Brain microvascular endothelial cell (primary cell): ENCODE measurements around the gene TMEM175.

Experiments
- DNase-seq: peaks from one replicate; pipeline ENCODE4 v3.0.0-alpha.2; 2020
- H3K27ac ChIP-seq: fragments of 250-450 bp; sonication (Bioruptor Pico); 2 replicates; pipeline ENCODE4 v1.5.1; 2020; ENCODE audit warnings: mild to moderate bottlenecking, moderate library complexity
- H3K27me3 ChIP-seq: fragments of 250-450 bp; sonication (Bioruptor Pico); replicated peaks from 2 replicates; pipeline ENCODE4 v1.5.1; 2020; ENCODE audit warnings: mild to moderate bottlenecking
- H3K36me3 ChIP-seq: fragments of 250-450 bp; sonication (Bioruptor Pico); replicated peaks from 2 replicates; pipeline ENCODE4 v1.5.1; 2020; ENCODE audit warnings: mild to moderate bottlenecking
- H3K4me3 ChIP-seq: 2 replicates; pipeline ENCODE4 v1.5.1; 2011; ENCODE audit warnings: low read depth, mild to moderate bottlenecking, control low read depth, low read length, moderate library complexity
- in situ Hi-C: cut with HindIII; loops from 2 replicates; pipeline ENCODE4 v1.10.0; 2017; ENCODE audit warnings: low sequenced_read_pairs, low pct_ligation_motif_present
- TF ChIP-seq, protein P1 (sequence below): IDR thresholded peaks from 2 replicates; pipeline ENCODE4 v1.5.1; 2011; ENCODE audit warnings: low read depth, mild to moderate bottlenecking, moderate library complexity, low read length, control low read depth, inconsistent platforms; ENCODE audit errors: missing control alignments

TMEM175 gene

GRCh38 chr4:895596-895995 is 36.7 kb upstream of the TMEM175 start:
- no peak overlapping the region for H3K27ac ChIP-seq
- TF ChIP-seq, protein P1, sequence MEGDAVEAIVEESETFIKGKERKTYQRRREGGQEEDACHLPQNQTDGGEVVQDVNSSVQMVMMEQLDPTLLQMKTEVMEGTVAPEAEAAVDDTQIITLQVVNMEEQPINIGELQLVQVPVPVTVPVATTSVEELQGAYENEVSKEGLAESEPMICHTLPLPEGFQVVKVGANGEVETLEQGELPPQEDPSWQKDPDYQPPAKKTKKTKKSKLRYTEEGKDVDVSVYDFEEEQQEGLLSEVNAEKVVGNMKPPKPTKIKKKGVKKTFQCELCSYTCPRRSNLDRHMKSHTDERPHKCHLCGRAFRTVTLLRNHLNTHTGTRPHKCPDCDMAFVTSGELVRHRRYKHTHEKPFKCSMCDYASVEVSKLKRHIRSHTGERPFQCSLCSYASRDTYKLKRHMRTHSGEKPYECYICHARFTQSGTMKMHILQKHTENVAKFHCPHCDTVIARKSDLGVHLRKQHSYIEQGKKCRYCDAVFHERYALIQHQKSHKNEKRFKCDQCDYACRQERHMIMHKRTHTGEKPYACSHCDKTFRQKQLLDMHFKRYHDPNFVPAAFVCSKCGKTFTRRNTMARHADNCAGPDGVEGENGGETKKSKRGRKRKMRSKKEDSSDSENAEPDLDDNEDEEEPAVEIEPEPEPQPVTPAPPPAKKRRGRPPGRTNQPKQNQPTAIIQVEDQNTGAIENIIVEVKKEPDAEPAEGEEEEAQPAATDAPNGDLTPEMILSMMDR = no peak
- in situ Hi-C loops = no loop called here
- no peak overlapping the region for H3K4me3 ChIP-seq
- H3K36me3 ChIP-seq = peaks cover 23% of the 10 kb centered on the region
- H3K27me3 ChIP-seq = no peaks in the 10 kb centered on the region
- DNase-seq = no peak

- no peak for DNase-seq
- TF ChIP-seq, protein P1 = peak; percentile 4
These were observed 36.0 kb upstream of the TMEM175 start for GRCh38 chr4:896216-896615.

GRCh38 chr4:896630-897029 is 35.6 kb upstream of the TMEM175 start:
- DNase-seq = no peak
- no peak overlapping the region for H3K27ac ChIP-seq
- in situ Hi-C loops = no loop called here
- no peaks in the 10 kb centered on the region for H3K27me3 ChIP-seq
- peaks cover 23% of the 10 kb centered on the region for H3K36me3 ChIP-seq
- TF ChIP-seq, protein P1 = no peak
- no peak overlapping the region for H3K4me3 ChIP-seq

More at GRCh38 chr4:896216-896615, 36.0 kb upstream of the TMEM175 start:
- no peak overlapping the region for H3K27ac ChIP-seq
- no peak overlapping the region for H3K4me3 ChIP-seq
- in situ Hi-C loops = no loop called here
- no peaks in the 10 kb centered on the region for H3K27me3 ChIP-seq
- peaks cover 23% of the 10 kb centered on the region for H3K36me3 ChIP-seq

DNA sequence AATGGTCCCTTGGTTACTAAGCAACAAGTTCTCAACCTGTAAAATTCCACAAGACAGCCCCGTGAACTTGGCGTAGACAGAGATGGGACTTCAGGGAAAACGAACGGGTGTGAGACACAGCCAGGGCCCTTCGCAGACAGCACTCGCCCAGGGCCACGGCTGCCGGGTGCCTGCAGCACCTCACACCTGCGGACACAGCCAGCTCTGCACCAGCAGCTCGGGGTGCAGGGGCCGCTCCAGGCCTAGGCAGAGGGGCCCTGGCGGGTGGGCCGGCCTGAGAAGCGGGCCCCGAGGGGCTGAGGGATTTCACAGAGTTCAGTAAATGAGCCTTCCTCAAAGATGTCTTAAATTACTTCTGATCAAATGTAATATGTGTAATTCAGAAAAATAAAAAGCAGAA is 34.1 kb upstream of the TMEM175 start:
- Histone ChIP-seq H3K27me3 (no peaks in the 10 kb centered on the region), H3K27ac (no peak overlapping the region), H3K4me3 (no peak overlapping the region), H3K36me3 (peaks cover 18% of the 10 kb centered on the region)
- TF ChIP-seq, protein P1 = no peak
- no peak for DNase-seq
- in situ Hi-C loops = no loop called here

GRCh38 chr4:898869-899555 is 33.2 kb upstream of the TMEM175 start:
- Histone ChIP-seq H3K27ac (no peak overlapping the region), H3K4me3 (no peak overlapping the region), H3K36me3 (peaks cover 17% of the 10 kb centered on the region), H3K27me3 (no peaks in the 10 kb centered on the region)
- in situ Hi-C loops = no loop called here
- TF ChIP-seq, protein P1 = no peak
- DNase-seq = no peak

DNA sequence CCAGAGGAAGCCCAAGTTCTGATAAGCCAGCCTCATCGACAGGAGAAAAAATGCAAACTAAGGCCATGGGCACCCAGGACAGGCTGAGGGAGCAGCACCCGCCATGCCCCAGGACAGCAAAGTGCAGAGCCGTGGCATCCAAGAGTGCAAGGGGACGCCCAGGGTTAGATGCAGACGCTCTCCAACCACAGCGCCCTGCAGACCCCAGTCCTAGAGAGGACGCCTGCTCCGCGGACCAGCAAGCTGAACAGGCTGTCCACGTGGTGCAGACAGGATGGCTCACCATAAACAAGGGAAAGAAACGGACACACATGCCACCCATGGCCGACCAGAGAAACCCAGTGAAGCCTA is 32.7 kb upstream of the TMEM175 start:
- no peak for DNase-seq
- in situ Hi-C loops = no loop called here
- peaks cover 17% of the 10 kb centered on the region for H3K36me3 ChIP-seq

More for the DNA sequence above, 32.7 kb upstream of the TMEM175 start:
- Histone ChIP-seq H3K27me3 (no peaks in the 10 kb centered on the region), H3K27ac (no peak overlapping the region), H3K4me3 (no peak overlapping the region)
- TF ChIP-seq, protein P1 = no peak
